Measurements from ENCODE around the gene STRA8.

Gene STRA8, protein sequence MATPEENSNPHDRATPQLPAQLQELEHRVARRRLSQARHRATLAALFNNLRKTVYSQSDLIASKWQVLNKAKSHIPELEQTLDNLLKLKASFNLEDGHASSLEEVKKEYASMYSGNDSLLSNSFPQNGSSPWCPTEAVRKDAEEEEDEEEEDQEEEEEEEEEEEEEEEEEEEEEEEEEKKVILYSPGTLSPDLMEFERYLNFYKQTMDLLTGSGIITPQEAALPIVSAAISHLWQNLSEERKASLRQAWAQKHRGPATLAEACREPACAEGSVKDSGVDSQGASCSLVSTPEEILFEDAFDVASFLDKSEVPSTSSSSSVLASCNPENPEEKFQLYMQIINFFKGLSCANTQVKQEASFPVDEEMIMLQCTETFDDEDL

DNA sequence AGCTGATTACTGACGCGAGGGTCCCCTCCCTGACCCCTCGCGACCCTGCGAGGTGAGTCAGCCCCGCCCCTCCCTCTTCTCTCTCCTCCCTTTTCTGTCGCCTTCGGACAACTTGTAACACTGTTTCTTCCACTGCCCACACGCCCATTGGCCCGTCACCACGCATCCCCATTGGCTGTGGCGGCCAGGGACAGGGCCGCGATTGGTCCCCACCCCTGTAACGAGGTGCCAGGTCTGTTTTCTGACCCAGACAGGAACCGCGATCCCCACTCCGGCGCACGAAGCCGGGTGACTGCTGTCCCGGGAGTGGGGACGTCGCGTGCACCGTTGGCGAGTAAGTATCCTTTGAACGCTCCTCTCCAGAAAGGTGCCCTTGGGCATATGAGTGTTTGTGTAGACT, at the start of gene STRA8:
TSS of gene STRA8 (plus strand) at position 269 of the 400 bp plus-strand sequence. CDS start 6,687 bp downstream, outside the sequence.
- no peak for DNase-seq

GRCh38 chr7:135184254-135184841, 49.3 kb upstream of the STRA8 start:
- DNase-seq, result no peak

DNA sequence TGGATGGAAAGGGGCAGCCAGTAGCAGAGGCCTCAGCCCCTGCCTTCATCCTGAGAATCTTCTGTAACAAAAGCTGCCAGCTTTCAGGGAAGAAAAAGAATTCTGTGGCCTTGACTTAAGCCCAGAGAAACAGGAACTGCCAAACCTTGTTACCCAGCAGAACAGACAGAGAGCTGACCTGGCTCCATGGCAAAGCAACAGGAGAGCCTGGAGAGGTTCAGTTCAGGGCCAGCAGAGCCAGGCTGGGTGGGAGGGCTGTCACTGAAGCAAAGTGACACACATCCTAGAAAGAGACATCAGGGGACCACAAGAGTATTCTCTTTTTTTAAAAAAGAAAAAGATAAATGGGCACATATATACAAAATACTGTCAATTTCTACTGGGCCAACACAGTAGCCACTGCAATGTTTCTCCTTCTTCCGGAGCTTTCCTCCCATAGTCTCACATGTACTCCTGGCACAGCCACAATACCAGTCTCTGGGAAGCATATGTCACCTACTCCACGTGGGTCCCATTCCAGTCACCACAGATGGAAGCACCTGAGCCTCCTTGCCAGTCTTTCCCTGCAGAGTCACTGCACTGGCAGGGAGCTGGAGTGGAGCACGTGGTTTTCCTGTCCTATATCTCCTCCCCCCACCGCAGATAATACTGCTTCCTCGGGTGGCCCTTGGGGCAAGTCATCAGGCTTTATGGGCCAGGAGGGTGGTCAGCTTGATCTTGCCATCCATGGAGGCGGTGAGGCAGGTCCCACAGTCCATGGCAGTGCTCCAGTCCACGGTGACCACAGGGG, 48.0 kb upstream of the STRA8 start:
- no peak for DNase-seq

- no peak for DNase-seq
Observed at GRCh38 chr7:135186261-135186540, 47.4 kb upstream of the STRA8 start.

DNA sequence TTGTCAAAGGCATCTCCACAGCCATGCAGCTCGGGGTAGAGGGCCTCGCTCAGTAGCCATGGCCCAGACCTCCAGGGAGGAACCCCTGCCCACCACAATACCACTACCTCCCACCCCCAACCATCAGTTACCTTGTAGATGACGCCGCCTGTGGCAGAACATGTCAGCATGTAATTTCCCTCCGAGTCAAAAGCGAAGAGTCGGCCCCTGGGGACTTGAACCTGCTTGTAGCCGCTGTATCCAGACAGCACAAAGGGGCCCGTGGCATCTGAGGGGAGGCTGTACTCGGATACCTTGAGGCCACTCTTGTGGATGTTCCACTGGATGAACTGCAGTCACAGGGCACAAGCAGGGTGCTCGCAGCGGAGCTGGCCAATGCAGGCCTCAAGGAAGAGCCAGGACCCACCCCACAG, 46.8 kb upstream of the STRA8 start:
- no peak for DNase-seq

DNA sequence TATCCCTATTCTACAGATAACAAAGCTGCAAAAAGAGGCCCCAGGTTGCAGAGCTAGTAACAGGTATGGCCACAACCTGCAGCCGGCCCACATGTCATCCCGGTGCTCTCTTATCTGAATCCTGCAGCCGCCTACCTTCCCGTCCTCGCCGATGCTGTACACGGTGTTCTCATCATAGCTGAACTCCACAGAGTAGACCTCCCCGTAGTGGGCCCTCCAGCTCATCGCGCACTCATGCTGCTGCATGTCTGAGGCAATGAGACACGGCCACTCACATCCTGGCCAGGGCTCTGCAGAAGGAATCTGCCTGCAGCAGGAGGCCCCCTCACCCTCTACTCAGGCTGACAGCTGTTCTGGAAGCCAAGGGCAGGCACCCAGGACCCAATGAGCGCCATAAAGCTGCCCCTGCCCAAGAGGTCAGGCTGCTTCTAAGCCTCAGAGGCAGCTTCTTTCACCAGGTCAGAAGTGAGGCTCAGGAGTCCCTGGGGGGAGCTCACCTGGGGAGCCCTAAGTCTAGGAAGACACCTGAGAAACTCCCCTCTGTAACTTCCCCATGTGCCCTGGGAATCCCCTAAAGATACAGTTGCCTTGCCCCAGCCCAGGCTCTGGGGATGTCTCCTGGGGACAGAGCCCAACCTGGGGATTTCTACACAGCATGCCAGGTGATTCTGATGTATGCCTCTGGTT, 45.2 kb upstream of the STRA8 start:
- no peak for DNase-seq

GRCh38 chr7:135189221-135189662, 44.4 kb upstream of the STRA8 start:
- no peak for DNase-seq

DNA sequence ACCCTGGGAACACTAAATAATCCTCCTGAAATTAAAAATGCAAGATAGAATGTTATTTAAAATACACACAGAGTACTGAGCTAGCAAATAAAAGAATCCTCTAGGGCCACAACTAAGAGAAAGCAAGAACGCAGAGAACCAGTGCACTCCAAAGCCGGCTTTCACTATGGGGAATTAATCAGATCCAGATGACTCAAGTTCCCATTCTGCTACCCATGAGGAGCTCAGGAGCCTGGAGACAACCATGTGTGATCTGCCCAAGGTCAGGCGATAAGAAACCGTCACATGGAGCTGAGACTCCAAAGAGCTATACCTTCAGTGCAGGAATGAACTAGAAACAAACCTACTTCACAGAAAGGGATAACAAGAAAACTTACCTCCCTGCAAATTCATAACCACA, 43.7 kb upstream of the STRA8 start:
- no peak for DNase-seq

DNA sequence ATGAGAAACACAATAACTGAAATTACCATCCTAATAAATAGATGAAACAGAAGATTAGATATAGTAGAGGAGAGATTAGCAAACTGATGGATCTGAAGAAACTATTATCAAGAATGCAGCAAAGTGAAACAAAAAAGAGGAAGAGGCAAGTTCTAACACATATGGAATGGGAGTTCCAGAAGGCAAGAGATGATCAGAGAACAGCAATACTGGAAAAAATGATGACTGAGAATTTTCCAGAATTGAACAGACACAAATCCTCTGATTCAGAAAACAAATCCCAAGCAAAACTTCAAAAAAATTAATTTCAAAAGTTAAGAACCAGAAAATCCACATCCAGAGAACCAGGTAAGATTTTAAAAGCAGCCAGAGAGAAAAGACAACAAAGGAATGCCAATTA, 42.9 kb upstream of the STRA8 start:
- no peak for DNase-seq

- DNase-seq, result no peak
Observed at GRCh38 chr7:135192914-135193536, 40.6 kb upstream of the STRA8 start.

GRCh38 chr7:135193615-135194081, 40.0 kb upstream of the STRA8 start:
- no peak for DNase-seq

DNA sequence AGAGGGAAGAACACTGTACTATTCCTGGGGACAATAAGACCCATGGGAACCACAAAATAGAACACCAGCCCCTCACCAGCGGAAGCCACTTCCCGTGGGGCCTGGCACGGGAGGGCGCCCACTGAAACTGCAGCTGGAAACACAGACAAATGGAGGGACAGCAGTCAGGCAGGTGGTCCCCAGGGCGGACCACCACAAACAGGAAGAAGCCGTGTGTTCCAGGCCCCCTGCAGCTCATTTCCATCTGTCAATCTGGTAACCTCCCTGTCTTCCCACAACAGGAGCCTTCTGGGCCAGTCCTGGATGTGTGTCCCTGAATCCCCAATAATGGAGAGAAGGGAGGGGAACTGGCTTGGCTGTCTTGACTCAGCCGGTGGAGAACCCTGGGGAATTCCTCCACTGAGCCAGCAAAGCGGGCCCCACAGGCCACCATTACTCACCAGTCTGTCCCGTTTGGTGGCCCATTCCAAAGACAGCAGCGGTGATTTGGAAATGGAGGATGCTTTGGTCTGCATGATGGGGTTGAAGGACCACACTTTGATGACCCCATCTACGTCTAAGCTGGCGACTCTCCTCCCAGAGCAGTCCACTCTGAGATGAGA, 39.0 kb upstream of the STRA8 start:
- no peak for DNase-seq

GRCh38 chr7:135195156-135195555, 38.5 kb upstream of the STRA8 start:
- DNase-seq, result no peak

DNA sequence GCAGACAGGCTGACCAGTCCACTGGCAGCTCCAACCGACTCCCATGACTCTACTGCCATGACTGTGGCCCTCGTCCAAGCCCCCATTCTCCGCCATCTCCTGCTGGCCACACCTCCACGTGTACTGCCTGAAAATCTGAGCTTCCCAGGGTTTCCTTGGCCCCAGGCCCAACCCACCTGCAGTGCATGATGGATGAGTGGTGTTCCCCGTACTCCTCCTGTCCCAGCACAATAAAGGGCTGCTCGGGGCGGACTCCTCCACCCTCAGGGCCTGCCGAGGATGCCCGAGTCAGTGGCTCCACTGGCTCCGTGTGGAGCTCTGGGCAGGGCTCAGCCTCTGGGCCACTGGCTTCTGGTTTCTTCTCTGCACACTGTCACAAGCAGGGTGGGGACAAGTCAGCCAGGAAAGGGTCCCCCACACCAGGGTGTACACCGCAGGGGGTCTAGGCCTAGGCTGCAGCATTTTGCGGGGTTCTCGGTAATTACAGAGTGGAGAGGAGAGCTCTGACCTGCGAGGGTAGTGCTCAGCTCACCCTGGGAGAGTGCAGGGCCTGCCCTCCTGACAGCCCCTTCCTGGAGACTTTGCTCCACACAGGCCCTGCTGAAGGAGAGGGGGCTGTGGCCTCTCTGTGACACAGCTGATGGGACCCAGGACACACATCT, 37.5 kb upstream of the STRA8 start:
- no peak for DNase-seq

DNA sequence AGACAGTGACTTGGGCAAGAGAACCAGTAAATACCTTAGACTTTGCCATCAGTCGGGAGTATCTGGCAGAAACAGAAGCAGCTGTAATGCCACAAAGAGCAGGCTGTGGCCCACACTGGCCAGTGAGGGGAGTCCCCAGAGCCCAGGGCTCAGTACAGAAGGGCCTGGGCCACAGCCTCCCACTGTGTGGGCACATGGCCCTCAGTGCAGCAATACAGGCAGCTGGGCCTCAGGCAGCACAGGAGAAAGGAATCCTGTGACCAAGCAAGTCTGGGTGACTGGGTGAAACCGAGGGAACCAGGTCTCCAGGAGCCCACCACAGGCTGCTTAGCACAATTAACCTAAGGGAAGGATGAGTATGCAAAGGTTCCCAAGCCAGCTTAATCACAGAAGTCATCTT, 36.3 kb upstream of the STRA8 start:
- no peak for DNase-seq

DNA sequence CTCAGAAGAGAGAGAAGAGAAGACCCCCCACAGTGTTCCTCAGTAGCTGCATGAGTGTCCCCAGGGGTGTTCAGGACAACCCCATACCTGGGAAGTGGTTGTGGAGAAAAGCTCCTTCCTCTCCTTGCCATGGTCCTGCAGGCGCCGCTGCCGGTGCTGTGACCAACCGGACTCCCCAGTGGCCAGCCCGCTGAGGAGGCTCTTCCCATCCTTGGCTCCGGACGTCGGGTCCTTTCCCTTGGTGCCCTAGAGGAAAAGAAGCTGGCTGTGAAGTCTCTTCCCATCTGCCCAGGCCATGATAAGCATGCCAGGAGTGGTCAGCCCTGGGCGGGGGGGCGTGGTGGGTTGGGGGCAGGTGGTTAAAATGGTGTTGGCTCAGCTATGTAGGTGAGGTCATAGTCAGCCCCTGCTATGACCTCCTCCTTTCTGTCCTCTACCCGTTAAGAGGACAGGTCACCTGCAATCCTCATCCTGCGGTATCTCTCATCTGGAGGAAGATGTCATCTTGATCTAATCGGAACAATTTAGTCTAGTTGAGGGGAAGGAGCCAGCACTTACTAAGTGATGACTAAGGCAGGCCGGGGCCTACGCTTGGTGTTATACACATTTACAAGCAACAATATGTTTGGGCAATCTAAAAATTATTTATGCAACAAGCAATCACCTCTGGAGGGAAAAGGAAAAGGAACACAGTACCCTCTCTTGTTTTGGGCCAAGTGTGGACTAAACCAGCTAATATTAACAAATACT, 35.6 kb upstream of the STRA8 start:
- no peak for DNase-seq

GRCh38 chr7:135199439-135199838, 34.2 kb upstream of the STRA8 start:
- no peak for DNase-seq

- no peak for DNase-seq
Observed at GRCh38 chr7:135200821-135201331, 32.8 kb upstream of the STRA8 start.

DNA sequence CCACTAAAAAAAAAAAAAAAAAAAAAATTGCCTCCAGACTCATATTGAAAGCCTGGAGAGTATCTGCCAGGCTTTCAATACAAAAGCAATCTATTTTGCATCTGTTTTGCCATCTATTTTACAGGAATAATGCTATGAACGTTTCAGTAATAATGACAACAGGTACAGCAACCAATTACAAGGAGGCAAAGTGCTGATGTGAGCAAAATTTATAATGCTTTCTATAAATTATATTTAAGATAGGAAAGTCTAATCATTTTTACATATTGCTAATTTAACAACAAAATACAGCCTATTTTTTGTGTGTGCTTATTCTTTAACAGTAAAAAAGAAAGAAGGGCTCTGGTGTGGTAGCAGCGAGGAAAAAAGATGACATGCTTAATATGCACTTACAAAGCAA, 32.3 kb upstream of the STRA8 start:
- DNase-seq, result no peak

DNA sequence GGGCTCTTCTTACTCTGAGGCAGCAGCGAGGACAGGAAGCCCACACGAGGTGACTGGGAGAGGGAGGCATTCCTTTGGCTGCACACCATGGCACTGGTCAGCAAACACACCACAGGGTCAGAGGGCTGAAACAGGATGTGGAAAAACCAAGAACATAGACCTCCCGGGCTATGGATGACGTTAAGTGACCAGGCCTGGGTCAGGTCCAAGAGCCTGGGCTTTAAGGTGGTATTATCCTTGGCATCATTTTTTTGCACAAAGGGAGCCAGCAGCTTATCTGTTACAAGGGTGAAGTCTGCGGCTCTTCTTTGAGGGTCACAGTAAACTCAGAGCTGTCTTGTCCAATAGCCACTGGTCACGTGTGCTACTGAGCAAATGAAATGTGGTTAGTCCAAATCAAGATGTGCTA, 29.3 kb upstream of the STRA8 start:
- DNase-seq, result no peak

- DNase-seq, result no peak
Observed at GRCh38 chr7:135204876-135205275, 28.8 kb upstream of the STRA8 start.
